Measurements from ENCODE around the gene MXRA5.
"Not testable (repeated sequence)": the region's sequence is repeated elsewhere in the genome, so short reads cannot be mapped to it uniquely, and the experiment has no call there.

MXRA5 gene, protein sequence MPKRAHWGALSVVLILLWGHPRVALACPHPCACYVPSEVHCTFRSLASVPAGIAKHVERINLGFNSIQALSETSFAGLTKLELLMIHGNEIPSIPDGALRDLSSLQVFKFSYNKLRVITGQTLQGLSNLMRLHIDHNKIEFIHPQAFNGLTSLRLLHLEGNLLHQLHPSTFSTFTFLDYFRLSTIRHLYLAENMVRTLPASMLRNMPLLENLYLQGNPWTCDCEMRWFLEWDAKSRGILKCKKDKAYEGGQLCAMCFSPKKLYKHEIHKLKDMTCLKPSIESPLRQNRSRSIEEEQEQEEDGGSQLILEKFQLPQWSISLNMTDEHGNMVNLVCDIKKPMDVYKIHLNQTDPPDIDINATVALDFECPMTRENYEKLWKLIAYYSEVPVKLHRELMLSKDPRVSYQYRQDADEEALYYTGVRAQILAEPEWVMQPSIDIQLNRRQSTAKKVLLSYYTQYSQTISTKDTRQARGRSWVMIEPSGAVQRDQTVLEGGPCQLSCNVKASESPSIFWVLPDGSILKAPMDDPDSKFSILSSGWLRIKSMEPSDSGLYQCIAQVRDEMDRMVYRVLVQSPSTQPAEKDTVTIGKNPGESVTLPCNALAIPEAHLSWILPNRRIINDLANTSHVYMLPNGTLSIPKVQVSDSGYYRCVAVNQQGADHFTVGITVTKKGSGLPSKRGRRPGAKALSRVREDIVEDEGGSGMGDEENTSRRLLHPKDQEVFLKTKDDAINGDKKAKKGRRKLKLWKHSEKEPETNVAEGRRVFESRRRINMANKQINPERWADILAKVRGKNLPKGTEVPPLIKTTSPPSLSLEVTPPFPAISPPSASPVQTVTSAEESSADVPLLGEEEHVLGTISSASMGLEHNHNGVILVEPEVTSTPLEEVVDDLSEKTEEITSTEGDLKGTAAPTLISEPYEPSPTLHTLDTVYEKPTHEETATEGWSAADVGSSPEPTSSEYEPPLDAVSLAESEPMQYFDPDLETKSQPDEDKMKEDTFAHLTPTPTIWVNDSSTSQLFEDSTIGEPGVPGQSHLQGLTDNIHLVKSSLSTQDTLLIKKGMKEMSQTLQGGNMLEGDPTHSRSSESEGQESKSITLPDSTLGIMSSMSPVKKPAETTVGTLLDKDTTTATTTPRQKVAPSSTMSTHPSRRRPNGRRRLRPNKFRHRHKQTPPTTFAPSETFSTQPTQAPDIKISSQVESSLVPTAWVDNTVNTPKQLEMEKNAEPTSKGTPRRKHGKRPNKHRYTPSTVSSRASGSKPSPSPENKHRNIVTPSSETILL (N-terminal part only)

DNA sequence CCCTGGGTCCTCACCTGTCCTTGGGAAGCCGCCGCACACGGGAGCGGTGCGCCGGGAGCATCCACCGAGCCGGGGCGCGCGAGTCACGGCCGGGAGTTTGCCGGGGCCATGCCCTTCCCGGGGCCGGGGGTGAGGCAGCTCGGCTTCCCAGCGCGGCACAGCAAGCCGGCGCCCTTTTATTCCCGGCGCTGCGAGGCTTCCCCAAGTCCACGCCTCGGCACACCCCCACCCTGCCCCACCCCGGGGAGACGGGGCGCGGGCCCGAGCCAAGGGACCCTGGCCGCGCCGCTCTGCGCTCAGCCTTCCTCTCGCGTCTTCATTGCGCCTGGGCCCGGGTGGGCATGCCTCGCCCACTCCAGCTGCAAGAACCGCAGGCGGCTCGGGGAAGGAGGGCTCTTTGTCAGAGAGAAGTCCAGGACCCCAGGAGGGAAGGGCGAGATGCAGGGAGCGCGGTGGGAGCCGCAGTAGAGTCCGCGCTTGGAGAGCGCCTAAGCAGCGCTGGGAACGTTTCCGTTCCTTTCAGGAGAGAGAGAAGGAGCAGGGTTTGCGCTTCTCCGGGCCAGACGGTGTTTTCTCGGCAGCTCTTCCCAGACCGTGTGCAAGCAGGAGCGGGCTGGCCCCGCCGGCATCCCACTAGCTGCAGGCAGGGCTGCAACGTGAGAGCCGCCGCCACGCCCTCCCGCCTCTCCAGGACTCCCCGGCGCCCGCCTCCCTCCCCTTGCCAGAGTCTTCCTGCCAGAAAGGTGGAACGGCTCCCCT is at the start of gene MXRA5:
MXRA5 (minus strand) TSS at position 152 of the 759 bp plus-strand sequence. CDS start 2,819 bp downstream, outside the sequence.
- DNase-seq: no peak

DNA sequence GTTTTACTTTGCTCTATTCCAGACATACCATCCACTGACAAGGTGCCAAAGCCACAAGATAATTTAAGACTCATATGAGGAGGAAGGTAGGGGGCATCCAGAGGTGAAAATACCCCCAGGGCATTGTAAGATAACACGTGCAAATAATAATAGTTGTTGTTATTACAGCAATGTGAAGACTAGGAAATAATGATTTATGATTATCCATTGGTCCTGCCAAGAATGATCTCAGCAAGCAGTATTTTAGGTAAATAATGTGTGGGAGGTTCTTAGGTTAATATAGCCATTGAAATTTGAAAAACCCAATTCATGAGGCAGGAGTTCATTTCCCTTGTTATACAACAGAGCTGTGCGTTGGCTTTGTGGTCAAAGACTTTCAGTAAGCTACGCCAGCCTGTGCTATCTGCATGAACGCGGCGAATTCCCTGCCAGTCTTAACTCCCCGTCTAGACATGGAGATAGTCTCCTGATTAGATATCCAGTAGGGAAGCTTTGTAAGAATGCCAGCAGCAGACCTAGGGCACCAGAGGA is 47.2 kb upstream of the MXRA5 start:
- no peak for DNase-seq

DNA sequence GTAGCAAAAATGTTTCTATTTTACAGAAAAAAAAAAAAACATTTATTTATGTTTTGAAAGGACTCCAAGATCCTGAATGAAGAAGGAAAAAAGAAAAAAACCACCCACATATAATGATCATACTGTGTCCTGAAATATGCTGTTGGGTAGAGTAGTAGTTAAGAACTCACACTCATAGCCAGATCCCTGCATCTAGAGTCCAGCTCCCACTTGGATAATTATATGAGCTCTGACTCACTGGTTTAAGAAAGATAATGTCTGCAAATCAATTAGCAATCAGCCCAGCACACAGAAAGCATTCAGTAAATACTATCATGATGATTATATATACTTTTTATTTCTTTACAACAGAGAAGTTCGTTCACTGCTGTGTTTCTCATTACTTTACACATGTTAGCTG is 46.7 kb upstream of the MXRA5 start:
- DNase-seq: no peak

DNA sequence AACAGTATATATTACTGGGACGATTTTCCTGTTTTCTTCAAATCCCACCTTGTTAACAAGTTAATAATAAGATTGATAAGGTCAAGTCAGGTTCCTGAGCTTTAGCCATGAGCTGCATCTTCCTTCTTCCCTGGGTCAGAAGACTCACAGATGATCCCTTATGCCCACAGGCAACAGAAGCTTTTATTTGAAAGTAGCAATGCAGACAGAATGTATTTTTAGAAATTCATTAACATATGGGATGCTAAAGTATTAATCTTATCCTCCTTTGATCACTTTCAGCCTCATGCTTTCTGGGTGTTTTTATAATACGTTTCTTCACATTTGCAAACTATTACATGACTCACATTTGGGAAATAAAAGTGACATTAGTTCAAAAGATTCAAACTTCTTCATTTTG is 42.0 kb upstream of the MXRA5 start:
- DNase-seq: no peak

DNA sequence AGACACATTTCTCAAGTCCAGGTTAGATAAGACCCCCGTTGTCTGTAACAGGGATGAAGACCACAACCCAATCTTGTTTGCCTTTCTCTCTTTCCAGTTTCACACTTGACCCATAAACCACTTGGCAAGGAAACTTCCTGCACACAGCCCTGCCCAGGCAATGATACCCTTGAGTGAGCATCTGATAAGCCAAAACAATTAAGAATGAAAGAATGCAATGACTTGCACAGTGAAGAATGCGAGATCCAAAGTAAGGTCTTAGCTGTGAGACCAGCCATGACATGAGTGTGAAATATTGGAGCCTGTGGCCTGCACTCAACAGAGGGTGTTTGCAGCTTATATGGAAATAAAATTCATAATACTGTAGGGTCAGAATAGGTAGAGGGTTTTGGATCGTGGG is 37.9 kb upstream of the MXRA5 start:
- no peak for DNase-seq

DNA sequence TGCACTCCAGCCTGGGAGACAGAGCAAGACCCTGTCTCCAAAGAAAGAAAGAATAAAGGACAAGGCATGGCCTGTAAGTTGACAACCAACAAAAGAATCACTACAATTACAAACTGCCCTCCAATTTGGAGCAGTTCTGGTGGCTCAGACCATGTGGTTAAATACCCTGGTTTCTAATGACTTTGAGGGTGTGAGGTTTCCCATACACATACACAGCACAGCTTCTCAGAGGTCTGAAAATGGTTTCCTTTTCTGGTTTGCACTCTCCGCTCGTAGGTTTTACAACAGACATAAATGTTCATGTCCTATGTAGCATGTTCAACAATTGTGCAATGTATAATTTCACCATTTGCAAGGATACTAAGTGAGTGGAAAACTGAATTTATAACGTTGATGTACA is 34.2 kb upstream of the MXRA5 start:
- DNase-seq: no peak

DNA sequence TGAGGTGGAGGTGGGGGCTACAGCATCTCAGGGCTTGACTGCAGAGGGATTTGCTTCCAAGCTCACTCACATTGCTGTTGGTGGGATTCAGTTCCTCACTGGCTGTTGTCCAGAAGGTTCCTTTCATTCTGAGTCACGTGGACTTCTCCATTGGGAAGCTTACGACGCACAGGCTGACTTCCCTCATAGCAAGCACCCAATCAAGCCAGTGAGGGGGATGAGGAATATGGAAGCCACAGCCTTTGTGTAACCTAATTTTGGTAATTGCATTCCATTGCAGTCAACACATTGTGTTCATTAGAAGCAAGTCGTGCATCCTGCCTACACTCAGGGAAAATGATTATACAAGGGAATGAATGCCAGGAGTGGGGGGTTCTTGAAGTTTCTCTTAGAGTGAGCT is 32.7 kb upstream of the MXRA5 start:
- no peak for DNase-seq

DNA sequence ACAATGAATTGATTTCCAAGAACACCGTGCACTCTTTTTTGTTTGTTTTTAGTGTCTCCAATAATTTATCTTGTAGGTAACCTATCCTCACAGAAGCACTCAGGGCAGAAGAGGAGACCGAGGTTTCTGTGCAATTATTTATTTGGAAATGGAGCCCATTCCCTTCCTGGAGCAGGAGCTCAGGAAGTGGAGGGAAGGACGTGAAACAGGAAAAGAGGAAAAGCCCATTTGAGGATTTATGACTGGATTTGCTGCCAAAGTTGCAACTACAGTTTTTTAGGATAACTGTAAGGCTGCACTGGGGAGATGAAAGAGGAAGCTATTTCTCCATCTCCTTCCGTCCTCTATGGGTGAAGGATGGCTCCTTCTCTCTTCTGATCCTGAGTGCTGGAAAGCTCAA is 31.7 kb upstream of the MXRA5 start:
- DNase-seq: no peak

DNA sequence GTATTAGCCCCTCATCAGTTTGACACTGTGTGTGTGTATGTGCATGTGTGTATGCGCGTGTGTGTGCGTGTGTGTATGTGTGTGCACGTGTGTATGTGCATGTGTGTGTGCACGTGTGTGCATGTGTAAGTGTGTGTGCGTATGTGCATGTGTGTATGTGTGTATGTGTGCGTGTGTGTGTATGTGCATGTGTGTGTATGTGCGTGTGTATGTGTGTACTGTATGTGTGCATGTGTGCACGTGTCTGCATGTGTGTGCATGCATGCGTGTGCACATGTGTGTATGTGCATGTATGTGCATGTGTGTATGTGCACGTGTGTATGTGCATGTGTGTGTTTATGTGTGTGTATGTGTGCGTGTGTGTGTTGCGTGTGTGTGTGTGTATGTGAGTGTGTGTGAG is 31.1 kb upstream of the MXRA5 start:
- no peak for DNase-seq

DNA sequence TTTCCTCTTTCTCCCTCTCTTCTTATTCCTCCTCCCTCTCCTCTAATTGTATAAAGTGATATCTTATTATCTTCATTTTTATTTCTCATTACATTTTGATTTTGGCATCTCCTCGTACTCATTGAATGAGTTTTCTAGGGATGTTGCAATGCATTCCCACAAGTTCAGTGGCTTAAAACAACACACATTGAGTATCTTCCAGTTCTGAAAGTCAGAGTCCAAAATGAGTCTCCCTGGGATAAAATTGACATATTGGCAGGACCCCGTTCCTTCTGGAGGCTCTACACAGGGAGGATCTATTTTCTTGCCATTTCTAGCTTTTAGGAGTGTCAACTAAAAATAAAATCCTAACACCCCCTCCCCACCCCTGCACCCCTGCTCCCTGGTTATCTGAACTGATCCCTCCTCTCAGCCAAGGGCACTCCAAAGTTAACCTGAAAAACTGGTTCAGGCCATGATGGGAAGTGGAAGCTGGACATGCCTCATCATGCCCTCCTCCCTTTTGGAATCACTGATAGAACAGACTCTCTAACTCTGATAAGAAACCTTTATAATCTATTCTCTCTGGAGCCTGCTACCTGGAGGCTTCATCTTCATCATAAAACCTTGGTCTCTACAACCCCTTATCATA is 29.5 kb upstream of the MXRA5 start:
- not testable (repeated sequence) for DNase-seq

DNA sequence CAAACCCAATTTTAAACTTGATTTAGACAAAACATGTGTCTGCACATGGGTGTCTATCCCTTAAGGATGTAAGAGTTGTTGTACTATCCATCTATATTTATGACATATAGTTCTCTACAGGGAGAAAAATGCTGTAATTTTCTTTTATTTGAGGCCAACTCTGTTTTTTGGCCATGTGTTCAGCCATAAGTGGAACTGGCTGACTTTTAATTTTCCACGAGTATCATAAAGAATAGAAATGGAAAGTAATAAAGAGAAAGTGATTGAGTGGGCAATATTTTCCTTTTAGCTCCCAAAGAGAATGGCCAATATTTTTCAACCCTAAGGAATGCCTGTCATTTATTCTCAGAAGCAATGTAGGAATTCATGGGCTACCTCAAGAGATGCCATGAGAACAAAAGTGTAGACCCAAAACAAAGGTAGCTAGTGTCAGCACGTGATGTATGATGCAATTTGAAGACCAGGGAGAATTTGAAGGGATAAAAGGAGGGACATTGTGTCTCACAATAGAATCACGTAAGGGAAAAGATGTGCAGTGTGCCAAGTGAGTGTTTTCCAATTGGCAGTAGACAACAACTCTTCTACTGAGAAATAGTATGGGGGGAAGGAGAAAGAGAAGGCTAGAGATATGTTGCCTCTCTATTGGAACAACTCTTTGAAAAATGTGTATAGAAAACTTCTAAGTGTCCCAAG is 27.8 kb upstream of the MXRA5 start:
- DNase-seq: no peak

DNA sequence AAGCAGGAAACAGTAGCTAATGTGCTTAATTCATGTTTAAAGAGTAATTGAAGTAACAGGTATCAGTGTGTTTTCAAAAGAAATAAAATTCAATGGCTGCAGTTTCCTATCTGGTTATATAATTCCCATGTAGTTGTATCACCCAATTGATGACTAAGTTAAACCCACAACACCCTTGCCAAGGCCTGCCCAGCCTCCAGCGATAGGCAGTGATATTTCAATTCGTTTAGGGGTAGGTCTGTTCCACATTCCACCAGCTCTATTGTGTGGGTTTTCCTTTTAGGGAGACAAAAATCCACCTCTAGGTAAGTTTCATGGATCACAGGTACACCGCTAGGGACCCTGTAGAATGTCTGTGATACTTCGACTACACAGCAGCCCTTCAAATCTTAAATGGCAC is 24.7 kb upstream of the MXRA5 start:
- no peak for DNase-seq

DNA sequence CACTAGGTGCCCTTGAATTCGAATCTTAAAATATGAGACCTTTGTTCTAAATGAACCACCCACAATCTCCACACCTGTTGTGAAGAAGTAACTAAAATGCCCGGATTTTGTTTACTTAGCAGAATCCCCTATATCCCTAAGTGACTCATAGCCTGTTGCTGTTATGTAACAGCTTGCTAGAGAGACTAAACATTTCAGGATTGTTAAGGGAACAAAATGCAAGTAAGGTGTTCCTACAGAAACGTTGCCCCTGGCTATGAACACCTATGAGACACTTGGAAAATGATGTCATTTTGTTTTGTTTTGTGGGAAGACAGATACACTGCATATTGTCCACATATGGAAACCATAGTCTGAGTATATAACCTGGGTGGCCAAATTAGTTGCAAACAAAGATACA is 24.2 kb upstream of the MXRA5 start:
- DNase-seq: no peak

DNA sequence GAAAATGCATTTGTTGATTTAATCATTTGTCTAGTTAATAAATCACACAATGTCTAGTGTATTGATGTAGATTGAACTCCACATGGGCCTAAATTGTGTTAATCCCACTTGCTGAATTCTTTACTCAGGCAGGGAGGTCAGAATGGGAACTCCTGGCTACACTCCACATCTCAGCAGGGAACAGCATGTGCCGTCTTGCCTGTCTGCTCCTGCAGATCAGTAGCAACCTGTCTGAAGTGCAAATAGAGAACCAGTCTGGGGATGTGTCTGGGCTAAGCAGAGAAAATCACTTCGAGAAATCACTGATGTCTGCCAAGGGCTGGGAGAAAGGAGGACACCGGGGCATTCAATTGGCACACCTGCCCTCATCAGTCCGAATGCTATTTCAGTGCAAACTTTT is 16.5 kb upstream of the MXRA5 start:
- DNase-seq: no peak

DNA sequence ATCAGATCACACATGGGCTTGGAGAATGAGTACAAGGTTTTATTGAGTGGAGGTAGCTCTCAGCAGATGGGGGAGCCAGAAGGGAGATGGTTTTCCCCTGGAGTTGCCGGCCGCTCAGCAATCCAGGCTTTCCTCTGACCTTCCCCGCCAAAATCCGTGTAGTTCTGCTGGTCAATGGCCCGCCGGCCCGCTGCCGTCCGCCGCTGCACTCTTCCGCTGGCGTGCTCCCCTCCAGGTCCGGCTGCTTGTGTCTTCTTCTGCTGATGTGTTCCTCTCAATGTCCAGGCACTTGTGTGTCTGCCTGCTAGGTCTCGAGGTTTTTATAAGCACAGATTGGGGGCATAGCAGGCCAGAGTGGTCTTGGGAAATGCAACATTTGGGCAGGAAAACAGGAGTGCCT is 14.4 kb upstream of the MXRA5 start:
- no peak for DNase-seq

DNA sequence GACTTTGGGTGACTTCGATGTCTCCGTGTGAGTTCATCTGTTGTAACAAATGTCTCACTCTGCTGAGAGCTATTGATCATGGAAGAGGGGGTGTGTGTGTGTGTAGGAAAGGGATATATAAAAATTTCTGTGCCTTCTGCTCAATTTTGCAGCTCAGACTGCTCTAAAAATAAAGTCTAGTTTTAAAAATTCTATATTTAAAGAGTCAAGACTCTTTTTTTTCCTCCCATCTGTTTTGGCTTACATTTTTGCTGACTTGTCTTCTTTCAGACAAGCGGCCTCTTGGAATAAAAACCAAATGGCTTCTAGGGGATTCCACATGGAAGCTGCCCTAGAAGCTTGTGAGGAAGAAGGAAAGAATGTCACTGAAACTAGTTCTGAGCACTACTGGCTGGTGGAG is 6.3 kb upstream of the MXRA5 start:
- DNase-seq: not testable (repeated sequence)

DNA sequence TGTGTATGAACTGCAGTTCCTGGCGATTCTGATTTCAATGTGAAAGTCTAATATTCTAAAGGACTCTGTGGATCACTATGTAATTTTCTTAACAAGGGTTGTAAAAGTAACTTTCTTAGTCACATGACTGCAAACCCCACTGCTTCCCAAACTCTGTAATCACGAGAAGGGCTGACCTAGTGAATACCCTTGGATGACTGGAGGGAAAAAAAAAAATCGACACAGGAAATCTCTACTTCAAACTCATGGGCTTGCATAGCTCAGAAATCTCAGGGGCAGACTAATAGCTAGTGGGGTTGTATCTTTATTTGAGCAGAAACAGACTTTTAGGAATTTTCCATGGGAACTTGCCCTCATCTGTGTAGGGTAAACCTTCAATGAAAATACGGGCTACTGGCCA is 4.8 kb upstream of the MXRA5 start:
- DNase-seq: no peak

DNA sequence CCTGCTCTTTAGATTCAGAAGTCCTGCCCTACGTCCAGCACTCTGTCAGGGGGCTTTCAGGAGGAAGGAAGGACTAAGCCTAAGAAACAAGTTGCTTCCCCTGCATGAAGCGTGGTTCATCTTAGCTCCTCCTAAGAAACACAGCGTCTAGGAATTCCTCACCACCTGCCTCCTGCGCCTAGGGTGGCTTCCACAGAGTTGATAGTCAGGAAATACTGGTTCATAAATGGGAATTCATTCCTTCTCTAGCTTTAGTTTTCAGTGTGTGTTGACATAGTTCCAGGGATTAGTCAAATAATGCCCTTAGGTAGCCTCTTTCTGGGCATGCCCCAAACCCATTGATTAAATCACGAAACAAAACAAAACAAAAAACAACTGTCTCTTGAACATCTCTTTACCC is 1.7 kb upstream of the MXRA5 start:
- no peak for DNase-seq

DNA sequence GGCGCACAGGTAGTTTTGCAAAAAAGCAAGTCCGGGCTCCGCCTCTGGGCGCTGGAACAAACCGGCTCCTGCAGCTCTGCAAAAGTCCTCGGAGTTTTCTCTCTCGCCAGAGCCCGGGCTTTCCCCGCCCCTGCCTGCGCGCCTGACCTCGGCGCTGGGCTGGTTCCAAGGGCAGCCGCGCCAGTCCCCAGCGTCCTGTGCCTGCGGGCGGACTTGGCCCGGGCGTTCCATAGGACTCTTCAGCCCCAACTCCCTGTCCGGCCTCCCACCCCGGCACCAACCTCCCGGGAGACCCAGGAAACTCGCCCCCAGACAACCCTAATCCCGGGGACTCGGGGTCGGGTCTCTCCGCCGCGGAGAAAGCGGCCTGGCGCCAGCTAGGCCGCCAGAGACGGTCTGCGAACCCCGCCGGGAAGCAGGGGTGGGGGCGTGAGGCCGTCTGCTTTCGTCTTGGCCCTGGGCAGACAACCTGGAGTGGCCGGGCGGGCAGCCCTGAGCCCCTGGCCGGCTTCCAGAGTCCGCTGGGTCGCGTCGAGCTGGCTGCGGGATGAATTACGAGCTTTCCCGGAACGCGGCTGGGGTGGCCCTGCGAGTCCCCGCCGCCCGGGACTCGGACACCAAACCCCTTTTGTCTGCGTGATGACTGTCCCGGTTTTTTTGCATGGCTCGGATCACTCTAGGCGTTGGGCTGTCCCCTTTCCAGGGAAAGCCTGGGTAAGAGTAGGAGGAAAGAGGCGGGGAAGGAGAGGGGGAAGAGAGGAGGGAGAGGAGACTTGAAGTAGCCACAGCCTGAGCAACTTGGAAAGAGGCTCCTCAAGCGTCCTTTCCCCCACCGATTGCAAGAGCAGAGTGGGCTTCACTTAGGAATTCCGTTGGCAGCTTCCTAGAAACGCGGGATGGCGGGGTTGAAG is 916 bp downstream of the MXRA5 start:
- no peak for DNase-seq

DNA sequence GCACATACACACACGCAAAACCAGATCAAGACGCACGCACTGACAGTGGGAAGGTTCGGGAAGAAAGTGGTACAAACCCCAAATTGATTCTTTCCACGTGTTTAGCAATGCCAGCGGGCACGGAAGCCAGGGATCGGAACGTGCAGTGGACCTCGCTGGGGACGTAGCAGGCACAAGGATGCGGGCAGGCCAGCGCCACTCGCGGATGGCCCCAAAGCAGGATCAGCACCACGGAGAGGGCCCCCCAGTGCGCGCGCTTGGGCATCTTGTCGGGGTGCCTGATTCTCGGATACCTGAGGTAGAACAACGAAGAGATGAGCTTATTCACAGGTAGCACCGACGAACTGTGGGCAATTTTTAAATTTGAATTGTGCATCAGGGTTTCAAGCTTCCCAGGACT is 2.9 kb downstream of the MXRA5 start:
- DNase-seq: not testable (repeated sequence)
